ENCODE results near the gene RNASE4. TPM values are rescaled to one million over a fixed set of nuclear protein-coding genes. Genes with fewer than 3 reads are reported as not detected.

Gene RNASE4
- total RNA-seq, 1 experiment from 2014 or later: not detected

GRCh38 chr14:20743556-20743955, 59.2 kb downstream of the RNASE4 start:
- TF ChIP-seq CTCF (conservative IDR thresholded peaks at IDR 0.05): no peak
- H3K27me3 ChIP-seq (ENCODE audit: insufficient read depth, low read length): no peaks in the 10 kb centered on the region
- no peaks in the 10 kb centered on the region for H3K79me1 ChIP-seq (ENCODE audit: insufficient read depth, low read depth, low read length, poor library complexity, severe bottlenecking)
- no peak overlapping the region for H2BK20ac ChIP-seq (ENCODE audit: low read depth, low read length, poor library complexity, severe bottlenecking)
- no peak overlapping the region for H3T11ph ChIP-seq (ENCODE audit: low read length)
- no peaks in the 10 kb centered on the region for H3K79me2 ChIP-seq (ENCODE audit: insufficient read depth, low read length)
- H3K4me1 Mint-ChIP-seq: peaks cover 2 to 9% of the 10 kb centered on the region in 2 experiments; a peak in 3 of 4 replicates
- no peaks in the 10 kb centered on the region for H4K20me1 ChIP-seq (ENCODE audit: control insufficient read depth, insufficient read depth, insufficient read length)
- H3K9ac ChIP-seq (ENCODE audit: extremely low read depth, insufficient read length, low read length): no peak overlapping the region
- H2AFZ ChIP-seq (ENCODE audit: low read length): no peak overlapping the region
- H3K56ac ChIP-seq (ENCODE audit: insufficient read length, low read depth, low read length): no peak overlapping the region
- H2BK120ac ChIP-seq (ENCODE audit: low read depth, low read length, poor library complexity, severe bottlenecking): no peak overlapping the region
- H3K23ac ChIP-seq (ENCODE audit: insufficient read length, low read depth, low read length): no peak overlapping the region
- DNase-seq: no peak
- H3K23me2 ChIP-seq (ENCODE audit: insufficient read length, low read depth, low read length, poor library complexity, severe bottlenecking): no peaks in the 10 kb centered on the region
- no peak overlapping the region for H4K5ac ChIP-seq (ENCODE audit: insufficient read length, low read depth, low read length)
- no peaks in the 10 kb centered on the region; the same call in 1 of the 2 replicates for H3K27me3 Mint-ChIP-seq (ENCODE audit: low read depth)
- H3K27ac Mint-ChIP-seq: no peak overlapping the region
- no peak overlapping the region for H2BK15ac ChIP-seq (ENCODE audit: low read depth, low read length)
- H3K9me3 Mint-ChIP-seq: no peaks in the 10 kb centered on the region
- no peak overlapping the region for H3K4me3 Mint-ChIP-seq
- WGBS (ENCODE audit: extremely low coverage, insufficient read length, low lambda C conversion rate): no CpG with 5 or more reads among the region's 2 CpGs
- H3K36me3 Mint-ChIP-seq (ENCODE audit: insufficient read depth in 1 of 3, low read depth in 3 of 3): no peaks in the 10 kb centered on the region
- no peak overlapping the region for H3K14ac ChIP-seq (ENCODE audit: insufficient read depth, low read length)
- no peak overlapping the region for H2BK5ac ChIP-seq (ENCODE audit: insufficient read length, low read length)
- no peak overlapping the region for H4K91ac ChIP-seq (ENCODE audit: insufficient read length, low read depth, low read length)
- no peak overlapping the region for H2AK5ac ChIP-seq (ENCODE audit: insufficient read length, low read length)
- no peak overlapping the region for H3K18ac ChIP-seq (ENCODE audit: insufficient read length, low read depth, low read length)
- H2BK12ac ChIP-seq (ENCODE audit: insufficient read length, low read depth, low read length): no peak overlapping the region
- H3K9me3 ChIP-seq (ENCODE audit: control insufficient read depth, low read depth, low read length): no peaks in the 10 kb centered on the region
- H3K27ac ChIP-seq (ENCODE audit: insufficient read length, low read depth, low read length): no peak overlapping the region
- H3K4me1 ChIP-seq (ENCODE audit: insufficient read depth, low read length): no peaks in the 10 kb centered on the region
- no peak overlapping the region for H4K8ac ChIP-seq (replicated peaks; ENCODE audit: insufficient read length, low read depth, low read length)
- no peak overlapping the region for H3K4ac ChIP-seq (ENCODE audit: low read depth, low read length)
- no peak overlapping the region for H3K4me2 ChIP-seq (ENCODE audit: insufficient read depth, insufficient read length, low read length)
